Activated T-cell treated with anti-CD3 and anti-CD28 coated beads for 48 hours (primary cell): ENCODE measurements around the gene POLR1E.
A peak's percentile ranks its signal among the peaks of the same experiment; 100 is the strongest.

Source experiments
- DNase-seq: peaks from one replicate; pipeline ENCODE4 v3.0.0-alpha.2; 2020; ENCODE audit warnings: low read depth

POLR1E gene, protein sequence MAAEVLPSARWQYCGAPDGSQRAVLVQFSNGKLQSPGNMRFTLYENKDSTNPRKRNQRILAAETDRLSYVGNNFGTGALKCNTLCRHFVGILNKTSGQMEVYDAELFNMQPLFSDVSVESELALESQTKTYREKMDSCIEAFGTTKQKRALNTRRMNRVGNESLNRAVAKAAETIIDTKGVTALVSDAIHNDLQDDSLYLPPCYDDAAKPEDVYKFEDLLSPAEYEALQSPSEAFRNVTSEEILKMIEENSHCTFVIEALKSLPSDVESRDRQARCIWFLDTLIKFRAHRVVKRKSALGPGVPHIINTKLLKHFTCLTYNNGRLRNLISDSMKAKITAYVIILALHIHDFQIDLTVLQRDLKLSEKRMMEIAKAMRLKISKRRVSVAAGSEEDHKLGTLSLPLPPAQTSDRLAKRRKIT

DNA sequence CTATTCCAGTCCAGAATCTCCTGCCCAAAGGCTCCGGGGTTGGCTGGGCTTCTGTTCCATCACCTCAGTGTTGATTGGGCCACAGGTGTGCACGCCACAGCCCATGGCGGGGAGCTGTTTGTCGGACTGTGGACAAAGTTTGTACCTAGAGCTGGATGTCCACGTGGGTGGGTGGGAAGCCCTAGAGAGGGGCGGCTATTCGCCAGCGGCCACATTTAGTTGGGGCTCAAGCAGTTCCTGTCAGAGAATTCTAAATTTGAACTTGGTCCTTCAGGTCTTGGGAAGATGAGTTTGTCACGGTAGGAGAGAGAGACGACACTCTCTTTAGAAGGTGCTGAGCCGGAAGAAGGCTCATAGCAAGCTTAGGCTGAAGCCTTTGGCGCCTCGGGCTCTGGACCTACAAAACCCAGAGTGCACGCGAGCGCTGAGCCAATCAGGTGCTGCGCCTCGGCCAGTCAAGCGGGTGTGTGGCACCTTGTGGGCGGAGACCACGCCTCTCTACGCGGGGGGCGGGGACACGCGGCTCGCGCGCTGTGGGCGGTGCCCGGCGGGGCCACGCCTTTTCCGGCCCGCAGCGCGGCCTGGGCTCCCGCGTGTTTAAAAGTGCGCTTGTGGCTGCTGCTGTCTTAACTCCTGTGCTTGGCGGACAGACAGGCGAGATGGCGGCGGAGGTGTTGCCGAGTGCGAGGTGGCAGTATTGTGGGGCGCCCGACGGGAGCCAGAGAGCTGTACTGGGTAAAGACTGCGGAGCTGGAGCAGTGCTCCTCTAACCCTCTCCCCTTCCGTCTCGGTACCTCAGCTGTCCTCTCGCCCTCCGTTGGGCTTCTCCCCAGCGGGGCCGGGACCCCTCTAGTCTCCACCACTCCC lies at the start of gene POLR1E:
Gene POLR1E (plus strand): TSS at position 560 of the 867 bp plus-strand sequence. CDS start 100 bp downstream, at position 660.
- DNase-seq: peak; percentile 96

DNA sequence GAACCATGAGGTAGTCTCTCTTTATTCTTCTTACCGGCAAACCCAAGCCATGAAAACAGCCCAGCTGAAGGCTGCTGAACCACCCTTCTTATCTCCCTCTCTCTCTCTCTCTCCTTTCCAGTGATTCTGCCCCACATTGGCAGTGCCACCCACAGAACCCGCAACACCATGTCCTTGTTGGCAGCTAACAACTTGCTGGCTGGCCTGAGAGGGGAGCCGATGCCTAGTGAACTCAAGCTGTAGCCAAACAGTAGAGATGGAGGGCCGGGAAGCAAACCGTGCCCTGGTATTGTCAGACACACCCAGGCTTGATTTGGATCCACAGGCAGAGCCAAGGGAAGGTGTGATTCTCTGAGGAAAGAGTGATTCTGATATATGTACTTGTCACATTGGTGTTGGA lies 49.2 kb upstream of the POLR1E start:
- DNase-seq: no peak

DNA sequence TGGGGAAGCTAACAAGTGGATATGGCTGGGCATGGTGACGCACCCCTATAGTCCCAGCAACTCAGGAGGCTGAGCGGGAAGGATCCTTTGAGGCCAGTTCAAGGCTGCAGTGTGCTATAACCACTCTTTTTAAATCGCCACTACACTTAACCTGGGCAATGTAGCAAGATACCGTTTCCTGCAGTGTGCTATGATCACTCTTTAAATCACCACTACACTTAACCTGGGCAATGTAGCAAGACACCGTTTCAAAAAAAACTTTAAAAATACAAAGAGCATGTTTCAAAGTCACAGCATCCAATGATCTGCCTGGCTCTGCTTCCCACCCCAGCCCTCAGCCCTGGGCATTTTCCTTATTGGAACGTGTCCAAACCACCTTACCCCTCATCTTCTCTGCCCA lies 48.7 kb upstream of the POLR1E start:
- DNase-seq: no peak

DNA sequence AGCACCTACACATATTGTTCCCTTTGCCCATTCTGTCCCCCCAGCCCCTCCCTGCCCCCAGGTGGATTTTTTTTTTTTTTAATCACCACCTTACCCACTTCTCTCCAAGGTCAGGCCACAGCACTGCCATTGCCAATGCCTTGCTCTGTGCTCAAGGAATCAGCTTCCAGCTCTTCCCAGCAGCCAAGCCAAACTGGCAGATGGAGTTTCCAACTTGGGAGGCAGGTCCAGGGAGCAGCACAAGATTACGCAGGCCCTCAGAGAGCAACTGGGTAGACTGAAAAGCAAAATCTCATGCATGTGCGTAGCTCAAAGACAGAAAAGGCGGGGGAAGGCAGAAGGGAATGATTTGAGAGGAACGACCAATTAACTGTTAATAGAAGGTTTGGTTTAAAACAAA lies 48.1 kb upstream of the POLR1E start:
- DNase-seq: no peak

DNA sequence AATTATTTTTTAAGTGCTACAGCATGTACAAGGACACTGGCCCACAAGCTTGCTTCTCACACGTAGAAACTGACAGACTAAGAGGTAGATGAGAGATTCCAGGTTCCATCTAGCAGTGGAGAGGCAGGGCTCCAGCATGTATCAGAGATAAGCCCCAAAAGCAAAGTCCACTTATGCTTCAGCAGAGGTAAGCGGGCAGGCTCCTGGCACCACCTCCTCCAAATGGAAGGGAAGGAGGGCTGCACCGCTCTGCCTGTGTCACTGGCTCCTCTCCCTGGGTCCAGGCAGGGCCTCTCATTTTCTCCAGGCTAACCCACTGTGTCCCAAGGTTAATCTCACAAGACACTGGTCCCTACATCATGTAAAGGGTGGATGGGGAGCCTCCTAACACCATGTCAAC lies 47.4 kb upstream of the POLR1E start:
- DNase-seq: no peak

DNA sequence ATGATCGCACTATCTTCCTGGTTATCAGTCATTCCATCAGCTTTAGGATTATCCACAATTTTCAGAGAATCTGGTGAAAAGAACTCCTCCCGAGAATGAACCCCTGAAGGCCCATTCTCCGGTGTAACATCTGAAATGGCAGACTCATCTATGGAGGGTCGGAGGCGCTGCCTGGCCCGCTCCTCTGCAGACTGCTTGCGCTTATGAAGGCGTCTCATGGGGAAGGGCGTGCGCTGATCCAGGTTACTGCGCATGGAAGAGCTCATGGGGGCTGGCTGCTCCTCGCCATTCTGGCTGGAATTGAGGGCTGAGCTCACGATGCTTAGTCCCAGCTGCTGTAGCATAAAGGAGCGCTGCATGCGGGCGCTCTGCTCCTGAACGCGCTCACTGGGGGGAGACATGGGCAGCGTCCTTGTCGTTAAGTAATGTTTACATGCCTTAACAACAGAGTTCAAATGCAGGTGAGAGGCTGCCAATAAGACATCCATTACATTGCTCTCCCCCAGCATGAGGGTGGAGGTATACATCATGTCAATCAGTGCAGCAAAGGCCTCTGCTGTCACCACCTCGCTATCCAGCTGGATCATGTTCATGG lies 43.9 kb upstream of the POLR1E start:
- DNase-seq: no peak

DNA sequence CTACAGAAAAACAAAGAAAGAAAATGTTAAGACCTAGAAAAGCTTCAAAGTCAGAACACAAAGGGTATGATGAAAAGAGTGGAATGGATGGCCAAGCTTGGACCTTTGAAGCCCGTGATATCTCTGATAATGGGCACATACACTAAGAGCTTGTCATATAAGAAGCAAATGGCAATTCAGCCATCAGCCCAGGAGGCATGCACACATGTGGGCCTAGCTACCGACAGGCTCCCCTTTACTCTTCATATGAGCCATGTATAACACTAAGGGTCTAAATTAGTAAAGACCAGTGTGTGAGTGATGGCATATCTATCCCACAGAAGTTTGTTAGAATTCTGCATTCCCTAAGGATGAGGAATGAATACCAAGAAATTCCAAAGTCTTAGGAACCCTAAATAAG lies 43.2 kb upstream of the POLR1E start:
- DNase-seq: no peak

DNA sequence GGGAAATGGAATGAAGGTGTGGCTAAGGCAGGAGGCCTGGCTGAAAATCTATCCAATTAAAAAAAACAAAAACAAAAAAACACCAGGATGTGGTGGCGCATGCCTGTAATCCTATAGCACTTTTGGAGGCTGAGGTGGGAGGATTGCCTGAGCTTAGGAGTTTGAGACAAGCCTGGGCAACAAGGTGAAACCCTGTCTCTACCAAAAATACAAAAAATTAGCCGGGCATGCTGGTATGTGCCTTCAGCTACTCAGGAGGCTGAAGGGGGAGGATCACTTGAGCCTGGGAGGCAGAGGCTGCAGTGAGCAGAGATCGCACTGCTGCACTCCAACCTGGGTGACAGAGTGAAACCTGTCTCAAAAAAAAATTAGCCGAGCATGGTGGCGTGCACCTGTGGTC lies 42.2 kb upstream of the POLR1E start:
- no peak for DNase-seq

DNA sequence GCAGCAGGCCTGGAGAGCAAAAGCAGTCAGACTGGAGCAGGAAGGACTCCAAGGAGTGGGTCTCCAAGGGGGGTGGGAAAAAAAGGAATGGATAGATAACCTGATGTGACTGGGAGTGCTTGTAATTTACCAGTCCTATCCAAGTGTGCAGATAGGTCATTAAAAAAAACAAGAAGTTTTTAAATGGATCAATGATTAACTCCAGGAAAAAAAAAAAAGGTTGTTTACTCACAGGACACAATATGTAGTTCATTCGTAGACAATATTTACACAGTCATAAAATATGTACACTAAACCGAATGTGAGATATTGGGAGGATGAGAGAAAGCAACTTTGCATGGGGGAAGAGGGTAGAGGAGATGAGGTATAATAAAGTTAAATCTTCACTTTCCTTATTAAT lies 40.9 kb upstream of the POLR1E start:
- no peak for DNase-seq

DNA sequence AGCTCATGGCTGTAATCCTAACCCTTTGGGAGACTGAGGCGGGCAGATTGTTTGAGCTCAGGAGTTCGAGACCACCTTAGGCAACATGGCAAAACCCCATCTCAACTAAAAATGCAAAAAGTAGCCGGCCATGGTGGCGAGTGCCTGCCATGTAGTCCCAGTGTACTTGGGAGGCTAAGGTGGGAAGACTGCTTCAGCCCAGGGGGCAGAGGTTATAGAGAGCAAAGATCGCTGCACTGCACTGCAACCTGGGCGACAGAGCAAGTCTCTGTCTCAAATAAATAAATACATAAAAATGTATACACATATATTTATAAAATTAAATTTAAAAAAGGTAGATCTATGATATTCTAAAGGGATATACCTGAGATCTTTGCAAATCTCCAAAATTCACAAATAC lies 39.9 kb upstream of the POLR1E start:
- DNase-seq: no peak

DNA sequence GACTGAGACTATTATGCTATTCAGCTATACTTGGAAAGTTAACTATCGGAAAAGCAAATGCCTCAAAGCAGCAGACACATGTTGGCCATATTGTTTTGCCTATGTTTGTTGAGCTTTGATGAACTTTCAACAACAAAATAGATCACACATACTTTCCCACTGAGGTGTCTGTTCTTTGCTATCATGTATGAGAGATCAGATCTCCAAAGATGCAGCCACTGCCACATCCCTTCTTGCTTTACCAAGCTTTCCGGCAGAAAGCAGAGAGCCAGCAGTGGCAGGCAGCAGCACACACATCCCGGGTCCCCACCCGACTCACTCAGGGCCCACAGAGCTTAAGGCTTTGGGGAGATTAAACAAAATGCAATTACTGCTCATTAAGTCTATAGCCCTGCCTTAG lies 39.3 kb upstream of the POLR1E start:
- DNase-seq: no peak

DNA sequence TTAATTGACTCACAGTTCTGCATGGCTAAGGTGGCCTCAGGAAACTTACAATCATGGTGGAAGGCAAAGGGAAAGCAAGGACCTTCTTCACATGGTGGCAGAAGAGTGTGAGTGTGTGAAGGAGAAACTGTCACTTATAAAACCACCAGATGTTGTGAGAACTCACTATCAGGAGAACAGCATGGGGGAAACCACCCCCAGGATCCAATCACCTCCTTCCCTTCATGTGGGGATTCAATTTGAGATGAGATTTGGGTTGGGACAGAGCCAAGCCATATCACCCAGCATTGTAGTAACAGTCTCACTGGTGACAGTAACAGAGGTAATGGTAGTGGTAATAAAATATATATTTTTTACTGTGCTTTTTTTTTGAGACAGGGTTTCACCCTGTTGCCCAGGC lies 38.6 kb upstream of the POLR1E start:
- DNase-seq: no peak

DNA sequence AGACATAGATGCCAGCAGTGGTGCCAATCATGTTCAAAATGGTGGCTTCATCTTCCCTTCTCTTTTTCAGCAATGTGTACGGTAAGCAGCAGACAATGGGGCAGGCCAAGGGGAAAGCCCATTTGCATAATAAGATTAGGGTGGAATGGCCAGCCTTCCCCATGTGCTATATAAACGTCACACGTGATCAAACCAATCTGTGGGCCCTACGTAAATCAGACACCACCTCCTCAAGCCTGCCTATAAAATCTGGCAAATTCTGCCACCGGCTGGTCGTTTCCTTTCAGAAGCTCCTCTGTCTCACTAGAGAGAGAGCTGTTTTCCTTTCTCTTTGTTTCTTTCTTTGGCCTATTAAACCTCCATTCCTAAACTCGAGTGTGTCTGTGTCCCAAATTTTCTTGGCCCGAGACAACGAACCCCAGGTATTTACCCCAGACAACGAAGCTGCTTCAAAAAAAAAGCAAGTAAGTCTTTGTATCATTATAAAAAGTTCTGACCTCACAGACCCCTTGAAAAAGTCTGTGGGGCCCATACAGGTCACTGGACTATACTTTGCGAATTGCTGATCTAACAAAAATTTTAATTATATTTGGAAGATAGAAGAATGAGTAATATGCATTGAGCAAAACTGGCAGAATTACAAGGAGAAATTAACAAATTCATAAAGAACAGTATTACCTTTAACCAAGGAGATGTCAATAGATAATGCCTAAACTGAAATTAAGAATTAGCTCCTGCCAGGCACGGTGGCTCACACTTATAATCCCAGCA lies 35.7 kb upstream of the POLR1E start:
- no peak for DNase-seq

DNA sequence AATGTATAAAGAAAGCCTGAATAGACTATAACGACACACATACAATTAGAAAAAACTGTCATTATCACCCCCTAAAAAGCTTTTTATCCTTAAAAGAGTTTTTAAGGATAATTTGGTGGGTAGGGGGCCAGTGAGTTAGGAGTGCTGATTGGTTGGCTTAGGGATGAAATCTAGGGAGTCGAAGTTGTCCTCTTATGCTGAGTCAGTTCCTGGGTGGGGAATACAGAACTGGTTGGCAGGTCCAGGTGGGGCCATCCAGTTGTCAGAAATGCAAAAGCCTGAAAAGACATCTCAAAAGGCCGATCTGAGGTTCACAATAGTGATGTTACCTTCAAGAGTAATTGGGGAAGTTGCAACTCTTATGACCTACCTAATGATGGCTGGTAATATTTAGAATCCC lies 34.1 kb upstream of the POLR1E start:
- no peak for DNase-seq

DNA sequence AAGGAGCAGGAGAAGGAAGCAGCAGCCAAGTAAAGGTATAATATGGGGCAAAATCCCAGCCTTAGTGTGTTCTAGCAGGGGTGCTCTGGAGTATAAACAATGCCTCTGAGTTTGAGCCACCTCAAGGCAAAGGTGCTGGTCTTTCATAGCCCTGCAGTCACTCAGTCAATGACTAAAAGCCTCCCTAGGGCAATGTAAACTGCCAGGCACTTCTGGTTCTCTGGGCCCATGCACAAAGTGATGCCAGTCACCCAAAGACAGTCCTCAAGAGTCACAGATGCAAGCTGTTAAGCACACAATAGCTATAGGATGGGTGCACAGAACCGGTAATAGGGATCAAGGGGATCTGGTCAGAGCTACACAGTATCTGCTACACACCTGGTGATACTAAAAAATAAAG lies 33.1 kb upstream of the POLR1E start:
- DNase-seq: no peak

DNA sequence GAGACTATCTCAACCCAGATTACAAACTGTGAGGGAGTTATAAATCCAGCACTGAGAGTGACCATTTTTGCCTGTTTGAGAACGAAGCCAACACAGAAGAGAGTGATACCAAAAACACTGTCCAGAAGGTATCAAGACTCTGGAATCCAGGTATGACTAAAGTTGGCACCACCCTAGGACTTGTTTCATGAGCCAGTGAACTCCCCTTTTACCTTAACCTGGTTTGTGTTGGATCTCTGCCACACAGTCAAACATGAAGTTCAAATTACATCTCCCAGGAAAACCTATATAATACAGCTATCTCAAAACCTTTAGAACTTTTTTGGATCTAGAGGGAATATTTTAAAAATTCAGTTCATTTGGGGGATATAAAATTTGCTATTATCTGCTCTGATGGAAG lies 31.9 kb upstream of the POLR1E start:
- no peak for DNase-seq

DNA sequence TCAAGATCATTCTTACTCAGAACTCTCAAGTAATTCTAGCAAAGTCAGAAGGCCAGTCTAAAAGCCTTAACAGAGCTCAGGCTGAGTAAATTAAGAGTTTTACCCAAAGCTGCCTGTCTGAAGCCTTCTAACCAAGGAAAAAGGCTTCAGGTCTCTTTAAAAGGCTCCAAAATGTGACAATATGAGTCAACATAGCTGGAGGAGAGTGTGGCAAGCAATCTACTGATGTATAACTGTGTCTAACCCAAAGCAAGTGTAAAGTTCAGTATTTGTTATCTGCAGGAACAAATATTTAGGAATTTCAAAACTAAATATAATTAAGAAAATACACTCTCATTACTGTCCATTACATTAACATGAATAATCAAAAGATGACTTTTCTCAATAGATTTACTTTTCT lies 31.5 kb upstream of the POLR1E start:
- DNase-seq: no peak

DNA sequence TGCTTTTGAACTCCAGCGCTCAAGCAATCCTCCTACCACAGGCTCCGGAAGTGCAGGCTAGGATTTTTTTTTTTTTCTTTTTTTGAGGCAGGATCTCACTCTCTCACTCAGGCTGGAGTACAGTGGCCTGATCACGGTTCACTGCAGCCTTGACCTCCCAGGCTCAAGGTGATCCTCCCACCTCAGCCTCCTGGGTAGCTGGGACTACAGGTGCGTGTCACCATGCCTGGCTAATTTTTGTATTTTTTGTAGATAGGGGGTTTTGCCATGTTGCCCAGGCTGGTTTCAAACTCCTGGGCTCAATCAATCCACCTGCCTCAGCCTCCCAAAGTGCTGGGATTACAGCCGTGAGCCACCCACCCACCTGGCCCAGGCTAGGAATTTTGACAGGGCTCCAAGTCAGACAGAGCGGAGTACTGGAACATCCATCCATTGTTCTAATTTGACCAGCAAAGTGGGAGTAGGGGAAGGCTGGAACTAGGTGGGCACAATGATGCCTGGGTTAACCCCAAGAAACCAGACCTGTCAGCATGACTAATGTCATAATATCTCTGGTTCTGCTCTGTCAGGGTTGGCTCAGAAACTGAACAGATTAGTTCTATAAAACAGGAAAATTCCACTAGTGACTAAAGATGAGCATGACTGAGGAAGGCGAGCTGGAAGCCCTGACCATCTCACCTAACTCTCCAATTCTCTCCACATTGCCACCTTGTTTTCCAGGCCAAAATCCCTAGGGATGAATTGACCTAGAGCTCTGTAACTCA lies 29.7 kb upstream of the POLR1E start:
- DNase-seq: no peak

DNA sequence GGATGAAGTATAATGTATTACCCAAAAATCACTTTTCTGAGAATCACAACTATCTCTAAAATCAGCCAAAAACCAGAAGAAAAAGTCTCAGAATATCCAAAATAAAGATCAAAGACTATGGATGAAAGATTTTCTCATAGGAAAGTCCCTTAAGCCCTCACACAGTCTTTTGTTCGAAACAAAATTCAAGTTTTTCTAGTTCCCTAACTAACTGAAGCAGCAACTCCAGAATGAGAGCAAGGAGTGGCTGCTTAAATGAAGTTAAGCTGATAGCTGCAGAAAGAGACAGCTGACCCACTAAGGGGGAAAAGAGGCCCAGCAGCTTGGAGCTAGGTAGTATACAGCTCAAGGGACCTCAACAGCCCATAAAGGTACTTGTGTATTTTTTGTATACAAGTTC lies 28.9 kb upstream of the POLR1E start:
- DNase-seq: no peak

DNA sequence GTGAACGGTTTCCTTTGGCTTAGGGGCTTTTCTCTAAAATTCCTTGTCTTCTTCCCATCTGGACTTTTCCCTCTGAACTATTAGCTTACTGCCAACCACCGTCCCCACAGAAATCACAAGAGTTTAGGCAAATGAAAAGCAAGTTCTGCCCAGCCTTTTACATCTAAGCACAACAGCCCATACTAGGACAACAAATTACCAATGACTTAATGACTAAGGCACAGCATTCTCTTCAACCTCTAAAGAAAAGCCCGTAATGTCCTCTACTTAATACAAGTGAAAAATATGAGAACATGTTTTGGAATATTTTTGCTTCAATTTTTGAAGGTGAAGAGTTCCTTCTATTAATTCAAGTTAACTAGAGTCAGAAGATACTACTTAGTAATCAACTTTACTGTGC lies 21.7 kb upstream of the POLR1E start:
- no peak for DNase-seq
